ENCODE measurements around the gene TXNDC8. TPM values are rescaled to one million over a fixed set of nuclear protein-coding genes. Genes with fewer than 3 reads are reported as not detected.

The TXNDC8 gene
- total RNA-seq, 1 experiment from 2014 or later = not detected

- no peak overlapping the region for H2AFZ ChIP-seq (ENCODE audit: low read depth, low read length, poor library complexity, severe bottlenecking)
- no peaks in the 10 kb centered on the region for H3K9me2 ChIP-seq (ENCODE audit: insufficient read depth)
- TF ChIP-seq EGR1 (IDR thresholded peaks at IDR 0.05; ENCODE audit: low read depth) = no peak
- no peak for TF ChIP-seq EZH2phosphoT487 (IDR thresholded peaks at IDR 0.05; ENCODE audit: borderline replicate concordance)
- no peak for TF ChIP-seq YY1 (IDR thresholded peaks at IDR 0.05; ENCODE audit: extremely low read depth, insufficient replicate concordance, low read depth, low read length)
- no peak for TF ChIP-seq CEBPB (IDR thresholded peaks at IDR 0.05; ENCODE audit: low read depth)
- H3K4me1 ChIP-seq (ENCODE audit: control insufficient read depth in 1 of 2, insufficient read depth in 2 of 2, low read length in 2 of 2) = no peaks in the 10 kb centered on the region
- no TSS peak for BruUV-seq (replicated peaks)
- POLR2A ChIA-PET = no interaction called here
- H3K4me3 ChIP-seq (replicated peaks in 1 of 2; ENCODE audit: low read depth in 1 of 2, low read length in 2 of 2) = no peak overlapping the region
- H3K9me3 ChIP-seq (ENCODE audit: control insufficient read depth in 1 of 2, insufficient read depth in 1 of 2, low read depth in 1 of 2, low read length in 2 of 2) = no peaks in the 10 kb centered on the region
- H3K9ac ChIP-seq (ENCODE audit: low read length) = no peak overlapping the region
- intact Hi-C loops (cut with micrococcal nuclease) = no loop called here
- H4K20me1 ChIP-seq (ENCODE audit: insufficient read depth) = no peaks in the 10 kb centered on the region
- CTCF ChIA-PET = no interaction called here
- no peak overlapping the region for H3K4me2 ChIP-seq (ENCODE audit: low read length)
- H3K36me3 ChIP-seq (ENCODE audit: control insufficient read depth in 1 of 2, insufficient read depth in 2 of 2, low read length in 2 of 2) = no peaks in the 10 kb centered on the region
- DNase-seq (ENCODE audit: low read depth, low spot score) (no peak), ATAC-seq (no peak)
- RAD21 ChIA-PET (ENCODE audit: low non-redundant PET in 1 of 2, low total read pairs in 2 of 2, uncharacterized antibody in 2 of 2, unreplicated experiment in 2 of 2) = no interaction called here
- H3K27ac ChIP-seq (ENCODE audit: low read depth, low read length) = no peak overlapping the region
- H3K79me2 ChIP-seq (ENCODE audit: insufficient read depth, low read length) = no peaks in the 10 kb centered on the region
- no peaks in the 10 kb centered on the region for H3K27me3 ChIP-seq (ENCODE audit: insufficient read depth, low read length)
Observed at GRCh38 chr9:110319781-110320492, 17.7 kb downstream of the TXNDC8 start.

DNA sequence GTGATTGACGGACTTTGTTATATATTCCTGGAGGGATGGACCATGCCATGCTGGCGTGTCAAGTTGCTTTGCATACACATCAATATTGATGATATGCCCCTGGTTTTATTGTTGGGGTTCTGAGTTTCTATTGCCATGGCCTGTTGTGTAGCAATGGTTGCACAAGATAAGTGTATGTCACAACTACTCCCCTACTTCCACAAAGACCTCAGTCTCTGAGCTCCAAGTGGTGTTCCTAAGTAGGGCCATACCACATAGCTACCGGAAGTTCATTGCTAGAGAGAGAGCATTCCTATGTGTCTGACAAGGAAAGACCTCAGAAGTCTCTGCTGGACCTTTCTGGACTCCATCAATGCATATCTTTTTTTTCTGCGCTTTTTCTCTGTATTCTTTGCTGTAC, 19.8 kb downstream of the TXNDC8 start:
- intact Hi-C loops (cut with micrococcal nuclease) = no loop called here
- CTCF ChIA-PET = no interaction called here
- TF ChIP-seq ELF1 (IDR thresholded peaks at IDR 0.05; ENCODE audit: borderline replicate concordance, low read depth) = no peak
- no peak for TF ChIP-seq YY1 (IDR thresholded peaks at IDR 0.05; ENCODE audit: extremely low read depth, insufficient replicate concordance, low read depth, low read length)
- TF ChIP-seq SIN3A (IDR thresholded peaks at IDR 0.05; ENCODE audit: low read depth) = no peak
- TF ChIP-seq MAX (IDR thresholded peaks at IDR 0.05) = no peak
- TF ChIP-seq CEBPB (IDR thresholded peaks at IDR 0.05; ENCODE audit: low read depth) = no peak
- no peak for TF ChIP-seq TCF7L2 (IDR thresholded peaks at IDR 0.05; ENCODE audit: borderline replicate concordance, extremely low read depth, insufficient read depth, insufficient read length)
- TF ChIP-seq POLR2AphosphoS5 (IDR thresholded peaks at IDR 0.05; ENCODE audit: low read depth, low read length) = no peak
- TF ChIP-seq ZFX (IDR thresholded peaks at IDR 0.05) = no peak
- TF ChIP-seq, protein P1, sequence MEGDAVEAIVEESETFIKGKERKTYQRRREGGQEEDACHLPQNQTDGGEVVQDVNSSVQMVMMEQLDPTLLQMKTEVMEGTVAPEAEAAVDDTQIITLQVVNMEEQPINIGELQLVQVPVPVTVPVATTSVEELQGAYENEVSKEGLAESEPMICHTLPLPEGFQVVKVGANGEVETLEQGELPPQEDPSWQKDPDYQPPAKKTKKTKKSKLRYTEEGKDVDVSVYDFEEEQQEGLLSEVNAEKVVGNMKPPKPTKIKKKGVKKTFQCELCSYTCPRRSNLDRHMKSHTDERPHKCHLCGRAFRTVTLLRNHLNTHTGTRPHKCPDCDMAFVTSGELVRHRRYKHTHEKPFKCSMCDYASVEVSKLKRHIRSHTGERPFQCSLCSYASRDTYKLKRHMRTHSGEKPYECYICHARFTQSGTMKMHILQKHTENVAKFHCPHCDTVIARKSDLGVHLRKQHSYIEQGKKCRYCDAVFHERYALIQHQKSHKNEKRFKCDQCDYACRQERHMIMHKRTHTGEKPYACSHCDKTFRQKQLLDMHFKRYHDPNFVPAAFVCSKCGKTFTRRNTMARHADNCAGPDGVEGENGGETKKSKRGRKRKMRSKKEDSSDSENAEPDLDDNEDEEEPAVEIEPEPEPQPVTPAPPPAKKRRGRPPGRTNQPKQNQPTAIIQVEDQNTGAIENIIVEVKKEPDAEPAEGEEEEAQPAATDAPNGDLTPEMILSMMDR (IDR thresholded peaks at IDR 0.05 in 2 of 3, conservative IDR thresholded peaks at IDR 0.05 in 1 of 3; ENCODE audit: borderline replicate concordance in 1 of 3, insufficient read depth in 1 of 3, low read depth in 2 of 3, low read length in 2 of 3) = no peak
- no peaks in the 10 kb centered on the region for H3K79me2 ChIP-seq (ENCODE audit: insufficient read depth, low read length)
- no peaks in the 10 kb centered on the region for H4K20me1 ChIP-seq (ENCODE audit: insufficient read depth)
- no peaks in the 10 kb centered on the region for H3K36me3 ChIP-seq (ENCODE audit: control insufficient read depth in 1 of 2, insufficient read depth in 2 of 2, low read length in 2 of 2)
- H2AFZ ChIP-seq (ENCODE audit: low read depth, low read length, poor library complexity, severe bottlenecking) = no peak overlapping the region
- no peak overlapping the region for H3K27ac ChIP-seq (ENCODE audit: low read depth, low read length)
- H3K4me3 ChIP-seq (replicated peaks in 1 of 2; ENCODE audit: low read depth in 1 of 2, low read length in 2 of 2) = no peak overlapping the region
- no peaks in the 10 kb centered on the region for H3K9me2 ChIP-seq (ENCODE audit: insufficient read depth)
- no peak overlapping the region for H3K9ac ChIP-seq (ENCODE audit: low read length)
- H3K9me3 ChIP-seq (ENCODE audit: control insufficient read depth in 1 of 2, insufficient read depth in 1 of 2, low read depth in 1 of 2, low read length in 2 of 2) = no peaks in the 10 kb centered on the region
- H3K4me2 ChIP-seq (ENCODE audit: low read length) = no peak overlapping the region
- DNase-seq (ENCODE audit: low read depth, low spot score) (no peak), ATAC-seq (no peak)
- RAD21 ChIA-PET (ENCODE audit: low non-redundant PET in 1 of 2, low total read pairs in 2 of 2, uncharacterized antibody in 2 of 2, unreplicated experiment in 2 of 2) = no interaction called here
- no TSS peak for BruUV-seq (replicated peaks)
- no peaks in the 10 kb centered on the region for H3K4me1 ChIP-seq (ENCODE audit: control insufficient read depth in 1 of 2, insufficient read depth in 2 of 2, low read length in 2 of 2)
- no peaks in the 10 kb centered on the region for H3K27me3 ChIP-seq (ENCODE audit: insufficient read depth, low read length)
- POLR2A ChIA-PET = no interaction called here

Data from HCT116 (cell line).